Activated T-helper 1 cell treated with anti-CD3 and anti-CD28 coated beads, Interleukin-12 subunit alpha, Interleukin-12 subunit beta, Interleukin-2, Interleukin-4 antibody, amounts not matched to agents 30 ng/mL and 10 ng/mL and 1 ng/mL, durations not matched to agents 14 hours and 24 hours and 36 hours (primary cell): ENCODE results near the gene EBPL. TPM values are rescaled to one million over a fixed set of nuclear protein-coding genes. Genes with fewer than 3 reads are reported as not detected.
"Not testable (repeated sequence)": the region's sequence is repeated elsewhere in the genome, so short reads cannot be mapped to it uniquely, and the experiment has no call there.

Source experiments
- DNase-seq: peaks from one replicate; pipeline ENCODE4 v3.0.0; 2021; ENCODE audit warnings: low spot score
- H3K27ac Mint-ChIP-seq: one replicate; pipeline ENCODE4 v1.8.0; 2021; ENCODE audit warnings: mild to moderate bottlenecking, mixed read lengths
- H3K27me3 Mint-ChIP-seq: one replicate; pipeline ENCODE4 v1.8.0; 2022; ENCODE audit warnings: mild to moderate bottlenecking, moderate library complexity, mixed read lengths; ENCODE audit not compliant: insufficient read depth
- H3K36me3 Mint-ChIP-seq: one replicate; pipeline ENCODE4 v1.8.0; 2021; ENCODE audit warnings: low read depth, mixed read lengths
- H3K4me1 Mint-ChIP-seq: one replicate; pipeline ENCODE4 v1.8.0; 2021; ENCODE audit warnings: low read depth, mixed read lengths
- H3K4me3 Mint-ChIP-seq: one replicate; pipeline ENCODE4 v1.8.0; 2021; ENCODE audit warnings: mild to moderate bottlenecking, moderate library complexity, mixed read lengths
- H3K9me3 Mint-ChIP-seq: one replicate; pipeline ENCODE4 v1.8.0; 2021; ENCODE audit warnings: mixed read lengths
- intact Hi-C: fragments of 100-400 bp; cut with micrococcal nuclease; formaldehyde crosslinking; loops from one replicate; pipeline ENCODE4 v1.15.1; 2024
- total RNA-seq: library from RNA; stranded (reverse); gene quantifications from 2 replicates; pipeline ENCODE4 v1.2.3, GENCODE V29; 2022

EBPL gene
- total RNA-seq, 1 donor from 2014 or later, result 44.6 TPM

DNA sequence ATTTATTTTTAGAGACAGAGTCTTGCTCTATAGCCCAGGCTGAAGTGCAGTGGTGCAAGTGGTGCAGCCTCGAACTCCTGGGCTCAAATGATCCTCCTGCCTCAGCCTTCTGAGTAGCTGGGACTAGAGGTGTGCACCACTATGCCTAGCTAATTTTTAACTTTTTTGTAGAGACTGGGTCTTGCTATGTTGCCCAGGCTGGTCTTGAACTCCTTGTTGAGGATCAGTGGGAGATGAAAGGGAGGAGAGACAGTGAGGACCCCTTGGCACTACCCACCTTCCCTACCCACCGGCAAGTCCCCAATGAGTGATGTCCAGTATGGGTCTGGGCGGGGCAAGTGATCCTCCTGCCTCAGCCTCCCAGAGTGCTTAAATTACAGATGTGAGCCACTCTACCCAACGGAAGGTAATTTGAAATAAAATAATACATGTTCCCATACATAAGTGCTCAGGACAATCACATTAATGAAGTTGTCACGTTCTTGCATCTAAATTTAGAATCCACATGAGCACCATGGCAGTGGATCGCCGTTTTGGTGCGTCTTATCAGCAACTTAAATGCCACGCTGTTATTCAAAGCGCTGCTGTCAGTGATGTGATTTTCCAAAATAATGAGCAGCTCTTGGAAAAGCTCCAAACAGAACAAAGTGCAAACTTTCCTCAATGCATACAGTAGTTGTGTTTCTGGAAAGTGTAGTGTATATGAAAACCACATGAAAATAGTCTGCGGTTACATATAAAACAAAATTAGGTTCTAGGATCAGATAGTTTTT is 68.9 kb downstream of the EBPL start:
- Mint-ChIP-seq H3K27ac (no peak overlapping the region), H3K4me1 (no peaks in the 10 kb centered on the region), H3K4me3 (no peak overlapping the region), H3K27me3 (peaks cover 2% of the 10 kb centered on the region), H3K9me3 (no peaks in the 10 kb centered on the region), H3K36me3 (no peaks in the 10 kb centered on the region)
- no peak for DNase-seq
- intact Hi-C loops, result no loop called here

DNA sequence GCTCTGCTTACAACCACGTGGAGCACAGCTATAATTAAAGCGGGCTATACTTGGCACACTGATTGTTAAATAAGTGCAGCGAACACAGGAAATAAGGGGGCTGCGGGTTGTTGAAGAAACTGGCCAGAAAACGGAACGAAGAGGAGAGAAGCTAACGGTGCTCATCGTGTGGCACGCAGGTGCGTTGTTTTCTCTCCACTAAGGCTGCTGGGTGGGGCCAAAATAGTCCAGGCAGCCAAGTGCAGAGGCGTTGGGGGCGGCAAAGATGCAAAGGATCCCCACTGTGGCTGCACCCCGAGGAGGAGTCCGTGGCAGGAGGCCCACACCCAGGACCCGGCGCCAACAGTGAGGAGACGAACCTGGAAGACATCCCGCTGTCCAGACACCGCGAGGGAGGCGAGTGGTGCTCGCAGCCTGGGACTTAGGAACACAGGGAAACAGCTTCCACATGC is 71.1 kb downstream of the EBPL start:
- no peak overlapping the region for H3K27ac Mint-ChIP-seq
- no peaks in the 10 kb centered on the region for H3K9me3 Mint-ChIP-seq
- H3K27me3 Mint-ChIP-seq, result peaks cover 2% of the 10 kb centered on the region
- H3K4me3 Mint-ChIP-seq, result peak overlapping the region; percentile 13
- intact Hi-C loops, result no loop called here
- no peaks in the 10 kb centered on the region for H3K36me3 Mint-ChIP-seq
- DNase-seq, result no peak
- H3K4me1 Mint-ChIP-seq, result no peaks in the 10 kb centered on the region

DNA sequence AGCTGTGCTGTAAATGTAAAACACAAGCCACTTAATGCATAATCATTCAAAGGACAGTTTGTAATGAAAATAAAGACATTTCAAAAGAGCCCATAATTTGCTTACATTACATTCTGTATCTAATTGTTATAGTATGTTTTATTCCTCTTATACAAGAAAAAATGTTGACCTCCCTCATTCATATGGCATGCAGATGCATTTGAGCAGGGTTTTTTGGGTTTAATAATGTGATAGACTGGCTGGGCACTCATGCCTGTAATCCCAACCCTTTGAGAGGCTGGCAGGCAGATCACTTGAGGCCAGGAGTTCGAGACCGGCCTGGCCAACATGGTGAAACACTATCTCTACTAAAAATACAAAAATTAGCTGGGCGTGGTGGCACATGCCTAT is 74.6 kb downstream of the EBPL start:
- no peak overlapping the region for H3K27ac Mint-ChIP-seq
- intact Hi-C loops, result no loop called here
- H3K27me3 Mint-ChIP-seq, result no peaks in the 10 kb centered on the region
- H3K9me3 Mint-ChIP-seq, result no peaks in the 10 kb centered on the region
- no peaks in the 10 kb centered on the region for H3K36me3 Mint-ChIP-seq
- DNase-seq, result no peak
- no peak overlapping the region for H3K4me3 Mint-ChIP-seq
- no peaks in the 10 kb centered on the region for H3K4me1 Mint-ChIP-seq

DNA sequence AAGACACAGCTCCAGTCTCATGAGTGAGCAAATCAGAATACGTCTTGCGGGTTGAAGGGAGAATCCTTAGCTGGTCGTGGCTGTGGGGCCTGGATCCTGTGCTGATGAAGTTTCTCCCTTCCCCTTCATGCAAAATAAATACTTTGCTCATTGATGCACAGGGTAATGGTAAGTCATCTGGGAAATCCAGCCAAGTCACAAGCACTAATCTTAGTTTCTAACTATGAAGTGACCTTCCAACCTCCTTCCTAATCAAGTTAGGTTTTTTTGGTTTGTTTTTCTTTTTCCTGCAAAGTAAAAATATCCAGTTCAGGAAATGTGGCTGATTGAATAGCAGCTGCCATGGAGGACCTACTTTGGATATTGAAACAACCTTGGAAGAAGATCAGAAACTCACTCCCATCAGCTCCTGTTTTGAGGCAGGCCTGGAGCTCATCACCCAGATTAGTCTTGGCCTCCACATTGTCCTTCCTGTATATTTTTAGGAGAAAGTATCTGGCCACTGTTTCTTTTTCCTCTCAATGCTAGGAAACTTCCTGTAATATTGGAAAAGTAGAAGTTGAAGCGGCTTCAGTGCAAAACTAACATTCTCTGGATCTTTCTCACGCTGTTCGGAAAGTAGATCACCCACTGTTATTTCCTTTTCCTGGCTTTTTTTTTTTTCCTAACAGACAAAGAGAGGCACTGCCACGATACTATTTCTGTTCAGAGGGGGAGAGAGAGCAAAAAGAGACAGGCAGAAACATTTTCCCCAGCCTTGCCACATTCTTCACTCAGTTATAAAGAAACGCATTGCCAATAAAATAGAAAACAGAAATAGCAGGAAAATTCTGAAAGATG is 75.2 kb downstream of the EBPL start:
- Mint-ChIP-seq H3K4me3 (no peak overlapping the region), H3K27ac (no peak overlapping the region), H3K36me3 (no peaks in the 10 kb centered on the region), H3K27me3 (no peaks in the 10 kb centered on the region), H3K4me1 (no peaks in the 10 kb centered on the region), H3K9me3 (no peaks in the 10 kb centered on the region)
- intact Hi-C loops, result no loop called here
- no peak for DNase-seq

DNA sequence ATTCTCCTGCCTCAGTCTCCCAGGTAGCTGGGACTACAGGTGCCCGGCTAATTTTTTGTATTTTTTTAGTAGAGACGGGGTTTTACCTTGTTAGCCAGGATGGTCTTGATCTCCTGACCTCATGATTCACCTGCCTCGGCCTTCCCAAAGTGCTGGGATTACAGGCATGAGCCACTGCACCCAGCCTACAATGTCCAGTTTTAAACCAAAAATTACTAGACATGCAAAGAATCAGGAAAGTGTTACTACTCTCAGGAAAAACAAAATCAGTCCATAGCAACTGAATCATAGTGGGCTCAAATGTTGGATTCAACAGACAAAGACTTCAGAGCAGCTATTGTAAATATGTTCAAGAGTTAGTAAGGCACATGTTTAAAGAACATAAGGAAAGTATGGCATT is 79.2 kb downstream of the EBPL start:
- H3K4me1 Mint-ChIP-seq, H3K27ac Mint-ChIP-seq, H3K36me3 Mint-ChIP-seq, H3K27me3 Mint-ChIP-seq, H3K9me3 Mint-ChIP-seq, intact Hi-C loops, DNase-seq, H3K4me3 Mint-ChIP-seq: not testable (repeated sequence)

Other genes with a start within 250 kb of the EBPL start
- gene CAB39L, start 247.4 kb downstream of the EBPL start, total RNA-seq, result 7.0 and 7.1 TPM in 2 replicates
- gene SETDB2, start 247.2 kb downstream of the EBPL start, total RNA-seq, result 13.0 and 14.6 TPM in 2 replicates
- 66.0 and 68.0 TPM in 2 replicates for gene PHF11, start 195.5 kb downstream of the EBPL start, total RNA-seq
- 14.9 and 16.3 TPM in 2 replicates for gene RCBTB1, start 105.9 kb downstream of the EBPL start, total RNA-seq
- gene ARL11, start 63.0 kb downstream of the EBPL start, total RNA-seq, result 0.80 and 0.93 TPM in 2 replicates
- gene KPNA3, start 101.2 kb upstream of the EBPL start, total RNA-seq, result 54.7 and 55.0 TPM in 2 replicates
- 6.9 and 7.0 TPM in 2 replicates for gene SPRYD7, start 244.9 kb upstream of the EBPL start, total RNA-seq